Measurements from ENCODE around the gene GATA2.

Gene GATA2

DNA sequence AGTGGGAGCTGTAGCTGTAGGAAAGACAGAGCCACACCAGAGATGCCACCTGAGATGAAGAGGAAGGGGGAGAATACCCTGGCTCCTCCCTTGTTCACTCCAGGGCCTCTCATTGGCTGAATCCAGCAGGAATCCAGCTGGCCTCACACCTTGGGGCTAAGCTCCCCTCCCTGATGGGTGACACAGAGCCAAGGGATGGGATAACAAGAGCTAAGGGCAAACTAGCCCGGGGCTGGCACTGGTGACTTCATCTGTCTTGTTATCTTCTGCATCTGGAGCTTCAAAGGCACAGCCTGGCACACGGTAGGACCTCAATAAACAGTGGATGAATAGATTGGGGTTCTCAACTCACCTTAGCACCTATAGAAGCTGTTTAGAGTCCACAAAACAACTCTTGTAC is 13.8 kb upstream of the GATA2 start:
- no peak for ATAC-seq (replicated peaks)
- peaks cover 0 to 4% of the 10 kb centered on the region in 2 donors for H3K9me3 Mint-ChIP-seq
- H3K36me3 Mint-ChIP-seq = no peaks in the 10 kb centered on the region
- H3K4me1 Mint-ChIP-seq = no peaks in the 10 kb centered on the region
- H3K4me3 Mint-ChIP-seq = no peak overlapping the region
- peaks cover 37 to 63% of the 10 kb centered on the region in 2 donors for H3K27me3 Mint-ChIP-seq
- no peak overlapping the region for H3K27ac Mint-ChIP-seq
- DNase-seq = no peak

GRCh38 chr3:128505771-128506170 is 12.8 kb upstream of the GATA2 start:
- H3K4me3 Mint-ChIP-seq = no peak overlapping the region
- no peak for DNase-seq
- no peak for ATAC-seq (replicated peaks)

GRCh38 chr3:128504963-128505730 is 12.1 kb upstream of the GATA2 start:
- ATAC-seq (replicated peaks) (no peak), DNase-seq (no peak)
- Mint-ChIP-seq H3K4me1 (no peaks in the 10 kb centered on the region), H3K27ac (no peak overlapping the region), H3K9me3 (peaks cover 0 to 2% of the 10 kb centered on the region in 2 donors), H3K36me3 (no peaks in the 10 kb centered on the region), H3K4me3 (no peak overlapping the region), H3K27me3 (peaks cover 41 to 70% of the 10 kb centered on the region in 2 donors)

More at GRCh38 chr3:128505771-128506170, 12.8 kb upstream of the GATA2 start:
- Mint-ChIP-seq H3K36me3 (no peaks in the 10 kb centered on the region), H3K9me3 (peaks cover 0 to 4% of the 10 kb centered on the region in 2 donors), H3K4me1 (no peaks in the 10 kb centered on the region), H3K27me3 (peaks cover 41 to 70% of the 10 kb centered on the region in 2 donors), H3K27ac (no peak overlapping the region)

DNA sequence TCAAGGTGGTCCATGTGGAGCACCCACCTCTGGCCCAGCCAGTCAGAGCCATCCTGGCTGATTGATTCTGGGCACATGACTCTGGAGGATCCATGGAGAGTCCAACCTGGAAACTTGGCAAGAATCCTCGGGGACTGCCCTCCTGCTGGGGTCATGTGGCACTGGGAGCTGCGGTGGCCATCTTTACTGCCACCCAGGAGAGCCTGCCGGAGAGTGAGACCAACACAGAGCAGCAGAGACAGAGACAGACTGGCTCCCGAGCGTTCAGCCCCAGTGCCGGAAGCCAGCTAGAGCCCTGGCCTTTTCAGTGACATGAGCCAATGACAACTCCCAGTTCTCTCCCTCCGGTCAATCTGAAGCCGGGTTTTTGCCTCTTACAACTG is 11.5 kb upstream of the GATA2 start:
- H3K4me3 Mint-ChIP-seq = no peak overlapping the region
- DNase-seq (no peak), ATAC-seq (replicated peaks) (no peak)
- no peak overlapping the region for H3K27ac Mint-ChIP-seq
- H3K27me3 Mint-ChIP-seq = peaks cover 39 to 70% of the 10 kb centered on the region in 2 donors
- H3K9me3 Mint-ChIP-seq = no peaks in the 10 kb centered on the region
- no peaks in the 10 kb centered on the region for H3K36me3 Mint-ChIP-seq
- H3K4me1 Mint-ChIP-seq = no peaks in the 10 kb centered on the region

DNA sequence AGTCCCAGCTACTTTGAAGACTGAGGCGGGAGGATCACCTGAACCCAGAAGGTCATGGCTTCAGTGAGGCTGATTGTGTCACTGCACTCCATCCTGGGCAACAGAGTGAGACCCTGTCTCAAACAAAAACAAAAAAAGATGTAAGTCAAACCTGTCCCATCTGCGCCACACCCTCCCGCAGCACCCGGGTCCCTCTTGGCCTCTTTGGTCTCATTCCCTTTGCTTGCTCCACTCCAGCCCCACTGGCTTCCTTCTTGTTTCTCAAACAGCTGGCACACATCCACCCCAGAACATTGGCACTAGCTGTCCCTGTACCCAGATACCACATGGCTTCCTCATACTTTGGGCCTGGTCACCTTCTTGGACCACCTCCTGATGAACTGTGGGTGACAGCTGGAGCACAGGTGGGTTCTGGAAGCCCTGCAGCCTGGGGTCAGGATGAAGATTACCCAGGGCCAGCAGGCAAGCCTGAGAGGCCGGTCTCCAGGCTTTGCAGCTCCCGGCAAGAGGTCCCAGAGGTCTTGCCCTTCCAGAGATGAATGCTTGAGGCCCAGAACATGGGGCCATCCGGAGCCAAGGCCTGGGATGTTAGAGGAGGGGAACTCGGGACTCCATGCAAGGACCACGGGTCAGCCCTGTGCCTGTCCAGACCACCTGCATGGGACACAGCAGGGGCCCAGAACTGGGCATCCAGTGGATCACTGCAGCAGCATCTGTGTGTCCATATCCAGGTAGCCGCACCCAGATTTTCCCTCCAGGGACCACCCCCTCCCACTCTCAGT is 10.9 kb upstream of the GATA2 start:
- Mint-ChIP-seq H3K4me1 (no peaks in the 10 kb centered on the region), H3K4me3 (no peak overlapping the region), H3K27ac (no peak overlapping the region), H3K27me3 (peaks cover 38 to 70% of the 10 kb centered on the region in 2 donors), H3K36me3 (no peaks in the 10 kb centered on the region), H3K9me3 (no peaks in the 10 kb centered on the region)
- DNase-seq (no peak), ATAC-seq (replicated peaks) (no peak)

DNA sequence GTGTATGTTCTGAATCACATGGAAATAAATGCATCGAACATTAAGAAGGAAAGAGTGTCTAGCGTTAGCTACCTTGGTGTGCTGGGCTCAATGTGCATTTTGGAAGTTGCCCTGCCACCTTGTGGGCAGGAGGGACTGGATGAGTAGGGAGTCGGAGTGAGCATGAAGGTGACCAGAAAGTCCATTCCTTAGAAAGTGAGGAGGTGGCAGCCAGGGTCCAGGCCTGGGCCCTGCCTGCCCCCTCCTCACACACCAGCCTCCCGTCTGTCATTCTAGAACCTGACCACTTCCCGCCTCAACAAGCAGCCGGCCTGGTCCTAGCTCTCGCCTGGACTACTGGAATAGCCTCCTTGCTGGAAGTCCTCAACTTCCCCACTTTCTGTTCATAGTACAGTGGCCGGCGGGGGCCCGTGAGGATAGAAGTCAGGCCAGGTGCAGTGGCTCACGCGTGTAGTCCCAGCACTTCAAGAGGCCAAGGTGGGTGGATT is 10.2 kb upstream of the GATA2 start:
- H3K4me1 Mint-ChIP-seq = no peaks in the 10 kb centered on the region
- H3K4me3 Mint-ChIP-seq = no peak overlapping the region
- ATAC-seq (replicated peaks) = no peak
- no peak overlapping the region for H3K27ac Mint-ChIP-seq
- H3K27me3 Mint-ChIP-seq = peaks cover 45 to 77% of the 10 kb centered on the region in 2 donors
- no peaks in the 10 kb centered on the region for H3K9me3 Mint-ChIP-seq
- H3K36me3 Mint-ChIP-seq = no peaks in the 10 kb centered on the region
- DNase-seq = no peak

- no peaks in the 10 kb centered on the region for H3K36me3 Mint-ChIP-seq
- H3K4me3 Mint-ChIP-seq = no peak overlapping the region
- peaks cover 43 to 77% of the 10 kb centered on the region in 2 donors for H3K27me3 Mint-ChIP-seq
- no peaks in the 10 kb centered on the region for H3K9me3 Mint-ChIP-seq
- ATAC-seq (replicated peaks) (no peak), DNase-seq (no peak)
- H3K4me1 Mint-ChIP-seq = no peaks in the 10 kb centered on the region
- H3K27ac Mint-ChIP-seq = no peak overlapping the region
Observed at GRCh38 chr3:128502712-128503111, 9.7 kb upstream of the GATA2 start.

GRCh38 chr3:128501431-128501830 is 8.4 kb upstream of the GATA2 start:
- peaks cover 2 to 7% of the 10 kb centered on the region in 2 donors for H3K4me1 Mint-ChIP-seq
- no peak overlapping the region for H3K27ac Mint-ChIP-seq
- no peaks in the 10 kb centered on the region for H3K36me3 Mint-ChIP-seq
- no peak for DNase-seq
- peaks cover 50 to 83% of the 10 kb centered on the region in 2 donors for H3K27me3 Mint-ChIP-seq
- ATAC-seq (replicated peaks) = no peak
- no peak overlapping the region for H3K4me3 Mint-ChIP-seq
- H3K9me3 Mint-ChIP-seq = no peaks in the 10 kb centered on the region

- DNase-seq = no peak
- Mint-ChIP-seq H3K9me3 (no peaks in the 10 kb centered on the region), H3K27ac (no peak overlapping the region), H3K36me3 (no peaks in the 10 kb centered on the region), H3K4me3 (no peak overlapping the region), H3K4me1 (peaks cover 2 to 7% of the 10 kb centered on the region in 2 donors), H3K27me3 (peaks cover 54 to 87% of the 10 kb centered on the region in 2 donors)
- ATAC-seq (replicated peaks) = no peak
Observed at GRCh38 chr3:128500556-128500955, 7.6 kb upstream of the GATA2 start.

DNA sequence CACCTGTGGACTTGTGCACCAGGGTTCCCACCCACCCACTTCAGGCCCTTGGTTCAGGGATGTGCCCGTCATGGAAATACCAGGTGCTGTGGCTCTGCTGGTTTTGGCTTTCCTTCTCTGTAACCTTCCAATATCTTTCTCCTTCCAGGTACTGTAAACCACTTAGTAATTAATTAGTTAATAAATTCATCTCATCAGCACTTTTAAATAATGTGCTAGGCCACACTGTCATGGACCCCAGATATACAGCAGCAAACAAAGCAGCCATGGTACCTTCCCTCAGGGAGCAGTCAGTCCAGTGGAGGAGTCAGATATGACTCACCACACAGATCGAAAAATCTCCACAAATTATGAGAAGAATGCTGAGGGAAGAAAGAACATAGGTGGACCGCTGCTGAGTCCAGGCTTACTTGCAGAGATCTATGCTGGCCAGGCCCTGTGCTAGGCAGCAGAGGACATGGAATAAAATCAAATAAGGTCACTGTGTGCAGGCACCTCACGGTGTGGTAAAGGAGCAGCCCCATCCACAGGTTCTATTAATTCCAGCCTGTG is 6.8 kb upstream of the GATA2 start:
- peaks cover 2 to 7% of the 10 kb centered on the region in 2 donors for H3K4me1 Mint-ChIP-seq
- ATAC-seq (replicated peaks) = no peak
- no peak for DNase-seq
- H3K27ac Mint-ChIP-seq = no peak overlapping the region
- H3K36me3 Mint-ChIP-seq = no peaks in the 10 kb centered on the region
- H3K27me3 Mint-ChIP-seq = peaks cover 59 to 89% of the 10 kb centered on the region in 2 donors
- H3K9me3 Mint-ChIP-seq = no peaks in the 10 kb centered on the region
- H3K4me3 Mint-ChIP-seq = no peak overlapping the region

- peaks cover 67 to 90% of the 10 kb centered on the region in 2 donors for H3K27me3 Mint-ChIP-seq
- peaks cover 2 to 7% of the 10 kb centered on the region in 2 donors for H3K4me1 Mint-ChIP-seq
- ATAC-seq (replicated peaks) = no peak
- no peak for DNase-seq
- no peak overlapping the region for H3K27ac Mint-ChIP-seq
- H3K4me3 Mint-ChIP-seq = peak overlapping the region; percentile 39 to 70
- H3K36me3 Mint-ChIP-seq = no peaks in the 10 kb centered on the region
- no peaks in the 10 kb centered on the region for H3K9me3 Mint-ChIP-seq
Observed at GRCh38 chr3:128498901-128499530, 6.0 kb upstream of the GATA2 start.

DNA sequence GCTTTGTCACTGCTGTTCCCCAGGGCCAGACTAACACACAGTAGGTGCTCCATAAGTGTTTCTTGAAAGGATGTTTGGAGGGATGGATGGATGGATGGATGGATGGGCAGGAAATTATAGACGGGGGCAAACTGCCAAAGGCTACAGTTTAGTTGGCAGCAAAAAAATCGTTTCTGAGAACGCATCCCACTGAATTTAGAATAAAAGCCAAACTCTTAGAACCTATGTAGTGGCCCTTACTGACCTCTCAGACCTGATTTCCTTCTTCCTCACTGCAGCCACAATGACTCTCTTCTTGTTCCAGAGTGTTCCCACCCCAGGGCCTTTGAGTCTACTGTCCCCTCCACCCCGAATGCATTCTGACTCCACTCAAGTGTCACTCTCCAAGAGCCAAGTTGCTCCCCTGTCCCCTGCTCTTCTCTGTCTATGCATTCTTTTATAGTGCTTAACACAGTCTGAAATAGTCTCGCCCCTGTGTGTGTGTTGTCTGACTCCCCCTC is 5.2 kb upstream of the GATA2 start:
- ATAC-seq (replicated peaks) = no peak
- H3K27me3 Mint-ChIP-seq = peaks cover 70 to 90% of the 10 kb centered on the region in 2 donors
- DNase-seq = no peak
- no peaks in the 10 kb centered on the region for H3K9me3 Mint-ChIP-seq
- peak overlapping the region; percentile 39 to 70 for H3K4me3 Mint-ChIP-seq
- H3K4me1 Mint-ChIP-seq = peaks cover 6 to 13% of the 10 kb centered on the region in 2 donors
- H3K27ac Mint-ChIP-seq = no peak overlapping the region
- no peaks in the 10 kb centered on the region for H3K36me3 Mint-ChIP-seq

GRCh38 chr3:128497305-128498126 is 4.5 kb upstream of the GATA2 start:
- Mint-ChIP-seq H3K27ac (peak overlapping the region; percentile 56), H3K27me3 (peaks cover 63 to 84% of the 10 kb centered on the region in 2 donors), H3K4me3 (peak overlapping the region; percentile 73 to 78), H3K9me3 (no peaks in the 10 kb centered on the region), H3K4me1 (peaks cover 7 to 16% of the 10 kb centered on the region in 2 donors), H3K36me3 (no peaks in the 10 kb centered on the region)
- DNase-seq (peak; percentile 37), ATAC-seq (replicated peaks) (peak; percentile 74)

Data from stimulated activated naive B cell treated with anti-CD40 and anti-IgM and Interleukin-4, amounts not matched to agents 10 μg/mL and 1 μg/mL and 100 μg/mL, for 72 hours (primary cell).